H54 (cell line): ENCODE data around the gene AFG3L2.

Source experiments
- DNase-seq: peaks from one replicate; pipeline ENCODE4 v3.0.0; 2011; ENCODE audit warnings: low spot score, mixed read lengths; ENCODE audit not compliant: insufficient read length
- FAIRE-seq: peaks from 3 replicates; lab custom pipeline; 2011; peaks lifted over from hg19 to GRCh38; lab: Jason Lieb, UNC
- POLR2A ChIP-seq: IDR thresholded peaks from 2 replicates; pipeline ENCODE4 v1.6.1; 2011; ENCODE audit warnings: low read depth, mild to moderate bottlenecking, low read length

AFG3L2 gene

GRCh38 chr18:12313530-12314245, 63.3 kb downstream of the AFG3L2 start:
- TF ChIP-seq POLR2A, result no peak
- DNase-seq (no peak), FAIRE-seq (no peak)

GRCh38 chr18:12312976-12313375, 64.1 kb downstream of the AFG3L2 start:
- FAIRE-seq (no peak), DNase-seq (no peak)
- TF ChIP-seq POLR2A, result no peak

- DNase-seq (no peak), FAIRE-seq (no peak)
- no peak for TF ChIP-seq POLR2A
Measured at GRCh38 chr18:12310762-12311161, 66.3 kb downstream of the AFG3L2 start.

- FAIRE-seq, result no peak
- no peak for DNase-seq
- no peak for TF ChIP-seq POLR2A
Measured at GRCh38 chr18:12309683-12310198, 67.3 kb downstream of the AFG3L2 start.

GRCh38 chr18:12308386-12309100, 68.5 kb downstream of the AFG3L2 start:
- FAIRE-seq (peak; percentile 53), DNase-seq (peak; percentile 74)
- TF ChIP-seq POLR2A, result peak; percentile 77

- TF ChIP-seq POLR2A, result peak; percentile 91
- DNase-seq, result peak; percentile 57
- FAIRE-seq, result no peak
Measured at GRCh38 chr18:12307701-12308385, 69.2 kb downstream of the AFG3L2 start, which contains the start of gene TUBB6. Gene TUBB6, plus strand, starts transcription at chr18:12308241. Its CDS starts 52 bp downstream, at chr18:12308293.

GRCh38 chr18:12306752-12307700, 70.0 kb downstream of the AFG3L2 start:
- DNase-seq (no peak), FAIRE-seq (no peak)
- TF ChIP-seq POLR2A, result no peak

- DNase-seq (no peak), FAIRE-seq (no peak)
- TF ChIP-seq POLR2A, result no peak
Measured at GRCh38 chr18:12305930-12306629, 70.9 kb downstream of the AFG3L2 start.

GRCh38 chr18:12305211-12305610, 71.8 kb downstream of the AFG3L2 start:
- TF ChIP-seq POLR2A, result no peak
- DNase-seq, result no peak
- FAIRE-seq, result no peak

GRCh38 chr18:12304351-12305210, 72.4 kb downstream of the AFG3L2 start:
- FAIRE-seq (no peak), DNase-seq (no peak)
- no peak for TF ChIP-seq POLR2A

GRCh38 chr18:12302391-12303147, 74.5 kb downstream of the AFG3L2 start:
- FAIRE-seq (no peak), DNase-seq (no peak)
- TF ChIP-seq POLR2A, result no peak
